ENCODE results near the gene GNAS-AS1.

DNA sequence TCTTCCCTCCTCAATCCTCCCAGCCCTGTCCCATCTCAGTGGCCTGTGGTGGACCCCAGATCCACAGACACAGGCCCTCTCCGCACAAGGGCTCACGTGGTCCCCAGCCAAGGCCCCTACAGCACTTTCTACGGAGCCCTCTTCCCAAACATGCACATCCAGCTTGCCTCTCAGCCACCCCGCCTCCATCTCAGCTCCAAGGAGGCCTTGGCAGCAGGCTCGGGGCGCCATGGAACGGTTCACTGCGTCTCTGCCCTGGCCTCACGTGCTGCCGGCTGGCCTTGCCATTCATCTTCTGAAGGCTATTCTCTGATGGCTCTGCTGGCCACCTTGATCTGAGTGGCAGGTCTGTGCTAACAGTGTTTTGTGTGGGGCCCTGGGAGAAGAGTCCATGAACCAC lies 33.0 kb downstream of the GNAS-AS1 start:
- TF ChIP-seq, protein P1, sequence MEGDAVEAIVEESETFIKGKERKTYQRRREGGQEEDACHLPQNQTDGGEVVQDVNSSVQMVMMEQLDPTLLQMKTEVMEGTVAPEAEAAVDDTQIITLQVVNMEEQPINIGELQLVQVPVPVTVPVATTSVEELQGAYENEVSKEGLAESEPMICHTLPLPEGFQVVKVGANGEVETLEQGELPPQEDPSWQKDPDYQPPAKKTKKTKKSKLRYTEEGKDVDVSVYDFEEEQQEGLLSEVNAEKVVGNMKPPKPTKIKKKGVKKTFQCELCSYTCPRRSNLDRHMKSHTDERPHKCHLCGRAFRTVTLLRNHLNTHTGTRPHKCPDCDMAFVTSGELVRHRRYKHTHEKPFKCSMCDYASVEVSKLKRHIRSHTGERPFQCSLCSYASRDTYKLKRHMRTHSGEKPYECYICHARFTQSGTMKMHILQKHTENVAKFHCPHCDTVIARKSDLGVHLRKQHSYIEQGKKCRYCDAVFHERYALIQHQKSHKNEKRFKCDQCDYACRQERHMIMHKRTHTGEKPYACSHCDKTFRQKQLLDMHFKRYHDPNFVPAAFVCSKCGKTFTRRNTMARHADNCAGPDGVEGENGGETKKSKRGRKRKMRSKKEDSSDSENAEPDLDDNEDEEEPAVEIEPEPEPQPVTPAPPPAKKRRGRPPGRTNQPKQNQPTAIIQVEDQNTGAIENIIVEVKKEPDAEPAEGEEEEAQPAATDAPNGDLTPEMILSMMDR (IDR thresholded peaks at IDR 0.05) = no peak
- TF ChIP-seq POLR2A (IDR thresholded peaks at IDR 0.05) = no peak
